Measurements from ENCODE around the gene RCC1.
"Not testable (repeated sequence)": the region's sequence is repeated elsewhere in the genome, so short reads cannot be mapped to it uniquely, and the experiment has no call there.

The RCC1 gene, protein sequence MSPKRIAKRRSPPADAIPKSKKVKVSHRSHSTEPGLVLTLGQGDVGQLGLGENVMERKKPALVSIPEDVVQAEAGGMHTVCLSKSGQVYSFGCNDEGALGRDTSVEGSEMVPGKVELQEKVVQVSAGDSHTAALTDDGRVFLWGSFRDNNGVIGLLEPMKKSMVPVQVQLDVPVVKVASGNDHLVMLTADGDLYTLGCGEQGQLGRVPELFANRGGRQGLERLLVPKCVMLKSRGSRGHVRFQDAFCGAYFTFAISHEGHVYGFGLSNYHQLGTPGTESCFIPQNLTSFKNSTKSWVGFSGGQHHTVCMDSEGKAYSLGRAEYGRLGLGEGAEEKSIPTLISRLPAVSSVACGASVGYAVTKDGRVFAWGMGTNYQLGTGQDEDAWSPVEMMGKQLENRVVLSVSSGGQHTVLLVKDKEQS
- total RNA-seq: 37.3 to 80.8 (median 52.6) reads per million in 4 experiments

- peak; percentile 92 for DNase-seq
These were observed at the start of gene RCC1 for GRCh38 chr1:28505406-28506187. TSS of gene RCC1 (plus strand) at chr1:28506043. CDS start at chr1:28529867, 23,824 bp downstream.

DNA sequence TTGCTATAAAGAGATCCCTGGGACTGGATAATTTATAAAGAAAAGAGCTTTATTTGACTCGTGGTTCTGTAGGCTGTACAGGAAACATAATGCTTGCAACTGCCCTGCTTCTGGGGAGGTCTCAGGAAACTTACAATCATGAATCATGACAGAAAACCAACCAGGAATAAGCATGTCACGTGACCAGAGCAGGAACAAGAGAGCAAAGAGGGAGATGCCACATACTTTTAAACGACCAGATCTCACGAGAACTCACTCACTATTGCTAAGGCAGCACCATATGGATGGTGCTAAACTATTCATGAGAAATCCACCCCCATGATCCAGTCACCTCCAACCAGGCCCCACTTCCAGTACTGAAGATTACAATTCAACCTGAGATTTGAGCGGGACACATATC is 49.8 kb upstream of the RCC1 start:
- no peak for DNase-seq

DNA sequence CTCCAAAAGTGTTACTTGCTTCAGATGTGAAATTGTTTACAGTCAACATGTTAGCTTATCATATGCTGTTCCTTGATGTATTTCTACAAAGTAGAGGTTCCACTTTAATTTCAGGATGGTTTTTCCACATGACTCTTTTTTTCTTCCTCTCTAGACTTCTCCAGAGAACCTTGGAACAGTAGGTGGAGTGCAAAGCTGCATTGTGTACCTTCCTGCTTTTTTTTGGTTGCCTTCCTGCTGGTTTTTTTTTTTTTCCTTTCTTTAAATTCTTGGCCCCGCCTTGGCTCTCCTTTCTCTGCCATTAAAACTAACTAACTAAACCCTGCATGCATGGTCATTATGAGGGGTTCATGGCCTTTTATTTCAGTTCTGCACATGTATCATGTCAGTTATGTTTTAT is 48.2 kb upstream of the RCC1 start:
- DNase-seq: no peak

DNA sequence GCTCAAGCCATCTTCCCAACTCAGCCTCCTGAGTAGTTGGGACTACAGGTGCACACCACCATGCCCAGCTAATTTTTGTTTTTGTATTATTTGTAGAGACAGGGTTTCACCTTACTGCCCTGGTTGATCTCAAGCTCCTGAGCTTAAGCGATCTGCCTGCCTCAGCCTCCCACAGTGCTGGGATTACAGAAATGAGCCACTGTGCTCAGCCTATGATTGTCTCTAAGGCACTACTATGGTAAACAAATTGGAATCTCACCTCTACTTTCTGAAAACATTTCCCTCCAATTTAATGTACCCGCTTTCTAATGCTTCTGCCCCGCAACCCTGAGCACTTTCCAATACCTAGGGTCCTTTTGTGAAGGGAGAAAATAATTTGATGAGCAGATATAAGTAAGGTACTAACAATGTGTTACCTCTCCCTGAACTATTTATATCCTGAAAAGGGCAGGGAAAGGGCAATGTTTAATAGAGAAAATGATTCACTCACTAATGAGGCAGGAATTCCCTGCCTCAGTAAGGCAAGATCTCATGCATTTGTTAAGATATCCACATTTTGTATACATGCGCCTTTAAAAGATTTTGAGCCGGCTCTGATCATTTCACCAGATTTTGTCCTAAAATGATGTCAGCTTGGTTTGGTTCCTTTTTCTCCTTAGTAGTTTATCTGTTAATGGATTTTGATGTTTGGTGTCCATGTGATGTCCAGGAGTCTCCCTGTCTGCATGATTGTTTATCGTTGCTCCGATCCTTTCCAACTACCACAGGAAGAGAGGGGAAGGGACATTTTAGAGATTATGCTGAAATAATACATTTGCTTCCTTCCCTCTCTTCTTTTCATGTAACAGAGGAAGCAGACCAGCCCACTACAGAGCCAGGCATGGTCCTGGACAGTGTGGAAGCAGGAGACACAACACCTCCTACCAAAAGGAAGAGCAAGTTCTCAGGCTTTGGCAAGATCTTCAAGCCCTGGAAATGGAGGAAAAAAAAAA is 47.3 kb upstream of the RCC1 start:
- DNase-seq: no peak

- no peak for DNase-seq
These were observed 39.5 kb upstream of the RCC1 start for GRCh38 chr1:28466226-28466778.

DNA sequence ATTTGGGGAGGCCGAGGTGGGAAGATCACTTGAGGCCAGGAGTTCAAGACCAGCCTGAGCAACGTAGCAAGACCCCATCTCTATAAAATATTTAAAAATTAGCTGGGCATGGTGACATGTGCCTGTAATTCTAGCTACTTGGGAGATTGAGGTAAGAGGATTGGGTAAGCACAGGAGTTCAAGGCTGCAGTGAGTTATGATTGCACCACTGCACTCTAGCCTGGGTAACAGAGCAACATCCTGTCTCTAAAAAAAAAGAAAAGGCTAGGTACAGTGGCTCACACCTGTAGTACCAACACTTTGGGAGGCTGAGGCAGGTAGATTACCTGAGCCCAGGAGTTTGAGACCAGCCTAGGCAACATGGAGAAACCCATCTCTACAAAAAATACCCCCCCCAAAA is 35.7 kb upstream of the RCC1 start:
- no peak for DNase-seq

- DNase-seq: not testable (repeated sequence)
These were observed 26.3 kb upstream of the RCC1 start for GRCh38 chr1:28479497-28479896.

DNA sequence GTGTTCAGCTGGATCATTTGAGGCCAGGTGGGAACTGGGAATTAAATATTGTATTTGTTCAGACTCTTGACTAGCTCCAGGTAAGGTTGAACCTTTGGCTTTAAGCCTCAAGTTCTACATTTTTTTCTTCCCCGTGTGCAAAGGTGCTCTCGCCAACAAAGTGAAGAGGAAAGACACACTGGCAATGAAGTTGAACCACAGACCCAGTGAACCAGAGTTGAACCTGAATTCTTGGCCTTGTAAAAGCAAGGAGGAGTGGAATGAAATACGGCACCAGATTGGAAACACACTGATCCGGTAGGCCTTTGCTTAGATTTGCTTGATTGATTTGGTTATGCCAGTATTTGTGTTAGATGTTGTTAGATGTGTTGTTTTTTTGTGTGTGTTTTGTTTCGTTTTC is 25.5 kb upstream of the RCC1 start:
- no peak for DNase-seq

DNA sequence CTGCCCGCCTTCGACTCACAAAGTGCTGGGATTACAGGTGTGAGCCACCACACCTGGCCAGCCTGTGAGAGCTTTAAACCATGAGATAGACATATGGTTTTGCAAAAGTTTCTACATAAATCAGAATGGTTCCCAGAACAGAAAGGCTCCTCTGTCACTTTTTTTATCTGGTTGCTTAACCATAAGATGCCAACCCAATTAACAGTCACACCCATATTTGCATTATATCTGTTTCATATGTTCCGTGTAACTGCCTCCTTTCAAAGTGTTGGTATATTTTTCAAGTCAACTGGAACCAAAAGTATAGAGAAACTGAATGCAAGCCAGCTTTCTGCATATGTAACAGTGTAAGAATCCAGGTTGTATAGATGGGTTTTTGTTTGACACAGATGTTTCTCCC is 23.7 kb upstream of the RCC1 start:
- no peak for DNase-seq

DNA sequence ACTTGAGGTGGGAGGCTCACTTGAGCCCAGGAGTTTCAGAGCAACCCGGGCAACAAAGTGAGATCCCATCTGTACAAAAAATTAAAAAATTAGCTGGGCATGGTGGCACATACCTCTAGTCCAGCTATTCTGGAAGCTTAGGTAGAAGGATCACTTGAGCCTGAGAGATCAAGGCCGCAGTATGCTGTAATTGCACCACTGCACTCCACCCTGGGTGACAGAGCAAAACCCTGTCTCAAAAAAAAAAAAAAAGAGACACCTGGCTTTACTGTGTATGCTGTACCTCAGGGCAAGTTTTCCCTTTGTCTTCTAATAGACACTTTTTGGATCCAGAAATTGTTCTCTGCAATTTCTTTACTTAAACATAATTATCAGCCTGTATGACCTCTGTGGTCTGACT is 23.1 kb upstream of the RCC1 start:
- no peak for DNase-seq

DNA sequence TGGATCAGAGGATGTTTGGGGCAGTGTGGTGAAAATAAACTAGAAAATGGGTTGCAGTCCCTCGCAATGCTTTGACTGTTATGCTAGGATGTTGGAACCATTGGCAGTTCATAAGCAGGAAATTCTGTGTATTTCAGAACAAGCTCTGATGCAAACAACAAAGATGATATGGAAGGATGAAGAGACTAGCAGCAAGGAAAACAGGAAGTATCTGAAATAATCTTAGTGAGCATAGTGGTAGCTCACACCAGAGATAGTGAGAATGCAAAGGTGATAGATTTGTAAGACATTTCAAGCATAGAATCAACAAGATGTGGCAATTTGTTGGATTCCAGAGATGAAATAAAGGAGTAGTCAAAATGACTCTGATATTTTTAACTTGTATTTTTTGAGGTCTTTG is 11.1 kb upstream of the RCC1 start:
- no peak for DNase-seq

- no peak for DNase-seq
These were observed 6.3 kb upstream of the RCC1 start for GRCh38 chr1:28499553-28499952.

- no peak for DNase-seq
These were observed 3.9 kb upstream of the RCC1 start for GRCh38 chr1:28501925-28502324.

DNA sequence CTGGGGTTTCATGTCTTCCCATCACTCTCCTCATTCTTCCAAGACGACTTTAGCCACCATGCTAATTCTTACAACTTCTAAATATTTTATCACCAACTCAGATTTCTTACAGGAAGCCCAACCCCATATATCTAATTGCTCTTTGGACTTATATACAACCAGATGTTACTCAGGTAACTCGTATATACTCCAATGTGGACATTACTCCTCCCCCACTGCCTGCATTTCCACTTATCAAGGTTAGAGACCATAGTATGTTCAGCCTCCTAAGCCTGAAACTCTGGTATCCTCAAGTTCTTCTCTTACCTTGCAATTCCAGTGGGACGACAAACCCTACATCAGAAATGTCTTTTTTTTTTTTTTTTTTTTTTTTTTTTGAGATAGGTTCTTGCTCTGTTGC is 2.7 kb upstream of the RCC1 start:
- no peak for DNase-seq

DNA sequence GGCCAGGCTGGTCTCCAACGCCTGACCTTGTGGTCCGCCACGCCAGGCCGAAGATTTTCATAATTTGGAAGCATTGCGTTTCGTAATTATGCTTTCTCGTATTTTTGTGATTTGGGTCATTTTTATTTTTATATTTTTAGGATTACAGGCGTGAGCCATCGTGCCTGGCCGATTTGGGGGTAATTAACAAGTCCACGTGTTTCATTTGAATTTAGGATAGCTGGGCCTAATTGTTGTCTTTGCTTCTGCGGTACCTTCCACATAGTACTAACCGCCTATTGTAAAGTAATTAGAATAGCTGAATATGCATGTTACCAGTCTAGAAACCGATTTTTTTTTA is 1.0 kb downstream of the RCC1 start:
- no peak for DNase-seq

DNA sequence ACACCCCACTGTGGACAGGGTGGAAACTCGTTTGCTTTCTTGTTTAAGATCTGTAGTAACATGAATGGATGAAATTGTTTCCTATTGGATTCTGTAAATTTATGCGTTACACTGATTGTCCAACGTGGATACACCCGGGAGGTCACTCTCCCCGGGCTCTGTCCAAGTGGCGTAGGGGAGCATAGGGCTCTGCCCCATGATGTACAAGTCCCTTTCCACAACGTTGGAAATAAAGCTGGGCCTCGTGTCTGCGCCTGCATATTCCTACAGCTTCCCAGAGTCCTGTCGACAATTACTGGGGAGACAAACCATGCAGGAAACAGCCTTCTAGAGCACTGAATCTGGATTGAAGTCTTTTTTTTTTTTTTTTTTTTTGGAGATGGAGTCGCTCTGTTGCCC is 1.4 kb downstream of the RCC1 start:
- DNase-seq: no peak

GRCh38 chr1:28507646-28508434 is 2.0 kb downstream of the RCC1 start:
- no peak for DNase-seq

GRCh38 chr1:28508435-28508754 is 2.6 kb downstream of the RCC1 start:
- no peak for DNase-seq

- DNase-seq: peak; percentile 8
These were observed 3.9 kb downstream of the RCC1 start for GRCh38 chr1:28509705-28510272.

DNA sequence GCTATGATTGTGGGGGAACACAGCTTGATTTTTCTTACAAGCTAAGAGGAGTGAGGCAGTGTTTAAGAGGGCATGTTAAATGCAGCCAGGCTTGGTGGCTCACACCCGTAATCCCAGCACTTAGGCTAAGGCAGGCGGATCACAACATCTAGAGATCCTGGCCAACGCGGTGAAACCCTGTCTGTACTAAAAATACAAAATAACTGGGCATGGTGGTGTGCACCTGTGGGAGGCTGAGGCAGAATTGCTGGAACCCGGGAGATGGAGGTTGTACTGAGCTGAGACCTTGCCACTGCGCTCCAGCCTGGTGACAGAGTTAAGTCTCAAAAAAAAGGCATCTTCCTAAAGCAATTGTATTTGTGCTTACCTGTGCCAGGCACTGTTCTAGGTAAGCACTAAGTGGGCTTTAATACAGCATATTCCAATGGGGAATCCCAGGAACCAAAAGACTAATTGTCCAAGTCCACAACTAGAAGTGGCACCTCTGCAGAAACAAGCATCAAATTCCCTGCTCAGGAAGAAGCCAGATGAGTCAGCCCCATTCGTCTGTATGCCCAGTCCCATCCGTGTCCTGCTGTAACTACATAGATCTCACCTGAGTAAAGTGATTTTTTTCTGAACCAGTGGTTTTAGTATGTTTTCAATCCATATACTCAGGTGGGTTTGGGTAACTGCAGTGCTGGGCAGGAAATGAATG is 4.6 kb downstream of the RCC1 start:
- DNase-seq: no peak

- no peak for DNase-seq
These were observed 5.2 kb downstream of the RCC1 start for GRCh38 chr1:28510970-28511440.

Measured in effector CD8-positive, alpha-beta T cell (primary cell).